ENCODE measurements around the gene DDX31.
"Not testable (repeated sequence)": the region's sequence is repeated elsewhere in the genome, so short reads cannot be mapped to it uniquely, and the experiment has no call there.

The DDX31 gene

DNA sequence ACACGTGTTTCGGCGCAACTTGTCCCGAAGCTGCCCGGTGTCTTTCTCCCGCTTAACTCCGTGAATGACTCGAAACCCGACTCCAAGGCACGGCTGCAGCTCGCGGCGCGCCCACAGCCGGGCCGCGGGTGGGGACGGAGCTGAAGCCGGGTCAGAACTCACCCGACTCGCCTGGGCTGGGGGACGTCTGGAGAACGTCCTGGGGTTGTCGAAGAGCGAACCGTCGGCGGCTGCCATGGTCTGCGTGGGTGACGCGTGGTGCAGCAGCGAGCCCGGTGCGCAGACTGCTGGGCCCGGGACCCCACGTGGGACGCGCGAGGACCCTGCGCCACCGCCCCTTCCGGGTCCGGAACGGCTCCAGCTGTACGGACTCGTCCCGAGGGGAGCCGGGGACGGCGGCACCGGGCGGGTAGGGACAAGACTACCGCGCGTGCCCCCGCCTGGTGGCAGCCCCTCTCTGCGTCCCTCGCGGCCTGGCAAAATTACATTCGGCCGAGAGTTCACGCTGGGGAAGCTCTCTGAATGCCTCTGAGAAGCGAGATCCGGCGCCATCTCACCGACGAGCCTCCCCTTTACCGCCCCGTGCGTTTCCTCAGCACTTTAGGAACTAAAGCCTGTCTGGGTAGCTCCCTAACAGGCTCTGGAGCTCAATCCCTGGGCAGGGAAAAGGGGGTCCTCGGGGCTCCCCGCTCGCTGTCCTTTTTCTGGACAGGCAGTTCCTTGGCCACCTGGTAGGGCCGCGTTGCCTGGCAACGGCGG, at the start of gene DDX31:
Gene DDX31, minus strand, starts transcription at position 286 of the 759 bp plus-strand sequence. Its CDS starts 49 bp downstream, at position 237.
- TF ChIP-seq CTCF (conservative IDR thresholded peaks at IDR 0.05; ENCODE audit: low read depth, low read length), result no peak
- peak within 1 kb of the TSS; percentile 95 for H3K4me3 ChIP-seq (ENCODE audit: low read length)
- DNase-seq (ENCODE audit: low read depth), result no peak

GRCh38 chr9:132718381-132718928, 48.7 kb upstream of the DDX31 start:
- H3K4me3 ChIP-seq (ENCODE audit: low read length), result not testable (repeated sequence)

GRCh38 chr9:132717326-132717945, 47.7 kb upstream of the DDX31 start:
- DNase-seq (ENCODE audit: low read depth), result no peak
- no peak for TF ChIP-seq CTCF (conservative IDR thresholded peaks at IDR 0.05; ENCODE audit: low read depth, low read length)
- no peak overlapping the region for H3K4me3 ChIP-seq (ENCODE audit: low read length)

More at GRCh38 chr9:132718381-132718928, 48.7 kb upstream of the DDX31 start:
- not testable (repeated sequence) for DNase-seq (ENCODE audit: low read depth)

DNA sequence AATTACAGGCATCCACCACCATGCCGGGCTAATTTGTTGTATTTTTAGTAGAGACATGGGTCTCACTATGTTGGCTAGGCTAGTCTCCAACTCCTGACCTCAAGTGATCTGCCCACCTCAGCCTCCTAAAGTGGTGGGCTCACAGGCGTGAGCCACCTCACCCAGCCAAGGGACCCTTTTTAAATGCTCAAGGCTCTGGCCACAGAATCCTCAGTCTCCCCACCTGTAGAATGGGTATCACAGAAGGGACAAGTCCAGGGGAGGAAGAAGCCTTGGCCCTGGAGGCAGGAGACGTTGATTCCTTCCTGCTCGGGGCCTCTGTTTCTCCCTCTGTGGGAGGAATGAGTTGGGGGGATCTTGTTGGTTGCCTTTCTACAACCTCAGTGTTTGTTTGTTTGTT, 46.2 kb upstream of the DDX31 start:
- no peak for DNase-seq (ENCODE audit: low read depth)
- no peak for TF ChIP-seq CTCF (conservative IDR thresholded peaks at IDR 0.05; ENCODE audit: low read depth, low read length)
- no peak overlapping the region for H3K4me3 ChIP-seq (ENCODE audit: low read length)

- H3K4me3 ChIP-seq (ENCODE audit: low read length), result no peak overlapping the region
- no peak for DNase-seq (ENCODE audit: low read depth)
- TF ChIP-seq CTCF (conservative IDR thresholded peaks at IDR 0.05; ENCODE audit: low read depth, low read length), result no peak
Measured at GRCh38 chr9:132712753-132713152, 43.0 kb upstream of the DDX31 start.

DNA sequence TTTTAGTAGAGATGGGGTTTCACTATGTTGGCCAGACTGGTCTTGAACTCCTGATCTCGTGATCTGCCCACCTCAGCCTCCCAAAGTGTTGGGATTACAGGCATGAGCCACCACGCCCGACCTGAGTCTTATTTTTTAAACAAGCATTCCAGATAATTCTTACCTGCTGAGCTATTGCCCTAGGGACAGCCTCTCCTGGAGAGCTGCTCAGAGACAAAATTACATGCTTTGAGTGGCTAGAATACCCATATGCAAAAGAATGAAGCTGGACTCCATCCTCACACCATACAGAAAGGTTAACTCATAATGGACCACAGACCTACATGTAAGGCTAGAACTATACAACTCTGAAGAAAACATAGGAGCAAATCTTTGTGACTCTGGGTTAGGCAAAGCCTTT, 42.1 kb upstream of the DDX31 start:
- H3K4me3 ChIP-seq (ENCODE audit: low read length), result no peak overlapping the region
- no peak for DNase-seq (ENCODE audit: low read depth)
- TF ChIP-seq CTCF (conservative IDR thresholded peaks at IDR 0.05; ENCODE audit: low read depth, low read length), result no peak

DNA sequence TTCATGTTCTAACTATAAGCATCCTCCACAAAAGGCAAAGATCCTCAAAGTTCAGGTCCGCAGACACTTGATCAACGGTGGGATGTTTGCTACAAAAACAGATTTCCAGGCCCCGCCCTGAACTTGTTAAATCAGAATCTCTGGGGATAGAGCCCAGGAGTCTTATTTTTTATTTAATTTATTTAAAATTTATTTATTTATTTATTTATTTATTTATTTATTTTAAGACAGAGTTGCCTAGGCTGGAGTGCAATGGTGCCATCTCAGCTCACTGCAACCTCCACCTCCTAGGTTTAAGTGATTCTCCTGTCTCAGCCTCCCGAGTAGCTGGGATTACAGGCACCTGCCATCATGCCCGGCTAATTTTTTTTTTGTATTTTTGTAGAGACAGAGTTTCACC, 41.4 kb upstream of the DDX31 start:
- not testable (repeated sequence) for H3K4me3 ChIP-seq (ENCODE audit: low read length); DNase-seq (ENCODE audit: low read depth)

- DNase-seq (ENCODE audit: low read depth), result no peak
- no peak for TF ChIP-seq CTCF (conservative IDR thresholded peaks at IDR 0.05; ENCODE audit: low read depth, low read length)
- no peak overlapping the region for H3K4me3 ChIP-seq (ENCODE audit: low read length)
Measured at GRCh38 chr9:132710333-132710732, 40.5 kb upstream of the DDX31 start.
